Ovary (tissue), 3 donors: ENCODE data around the gene PUSL1.

Experiments used
- CTCF ChIP-seq, 3 donors: fragments of 450-650 bp in 2 of 3; fragments of 200-600 bp in 1 of 3; IDR thresholded peaks; one replicate each; pipeline versions ENCODE4 v1.5.1 to v1.8.0; 2016 to 2022; ENCODE audit warnings: antibody characterized with exemption in 3 of 3, mild to moderate bottlenecking in 1 of 3
- EP300 ChIP-seq: sonication (generic); formaldehyde crosslinking; IDR thresholded peaks from one replicate; pipeline ENCODE4 v1.6.1; 2017; ENCODE audit warnings: antibody characterized with exemption
- donor health status: DM: no; HTN: no; CAD: no.

- TF ChIP-seq EP300 (no peak), CTCF (IDR thresholded peaks at IDR 0.05) (no peak)
Measured at GRCh38 chr1:1308756-1309250, 406 bp downstream of the PUSL1 start.
